SK-N-SH (cell line): ENCODE measurements around the gene CFAP97. TPM values are rescaled to one million over a fixed set of nuclear protein-coding genes. Genes with fewer than 3 reads are reported as not detected.

Experiments used
- CTCF ChIA-PET: fragments of 300-600, 350-600 bp; formaldehyde crosslinking; extraction: SDS; loops from one replicate; lab custom pipeline; 2021; lab: Yijun Ruan, JAX
- POLR2A ChIA-PET: fragments of 350-600 bp; sonication (Branson Sonifier 250); formaldehyde crosslinking; extraction: SDS; loops from one replicate; lab custom pipeline; 2020; ENCODE audit warnings: antibody characterized with exemption, inconsistent platforms; lab: Yijun Ruan, JAX
- DNase-seq: peaks from one replicate; pipeline ENCODE4 v3.0.0; 2012
- H2AFZ ChIP-seq: fragments of 200-600 bp; sonication (generic); 2 replicates; pipeline ENCODE4 v1.8.1; 2016; ENCODE audit warnings: antibody characterized with exemption, mild to moderate bottlenecking, low read depth
- H3F3A ChIP-seq: fragments of 200-600 bp; sonication (generic); replicated peaks from 2 replicates; pipeline ENCODE3; 2016; ENCODE audit warnings: antibody characterized with exemption, mild to moderate bottlenecking; ENCODE audit not compliant: insufficient read depth
- H3K27ac ChIP-seq, 2 experiments: fragments of 200-500 bp in 1 of 2; fragments of 200-600 bp in 1 of 2; sonication (Bioruptor generic) in 1 of 2; sonication (generic), shearing (Covaris generic) in 1 of 2; 2 replicates each; pipeline versions ENCODE4 v1.5.1 to v1.6.1; 2014 to 2016; ENCODE audit warnings: low read depth in 2 of 2, inconsistent platforms in 1 of 2, low read length in 1 of 2, mild to moderate bottlenecking in 1 of 2, mixed read lengths in 1 of 2
- H3K27me3 ChIP-seq: fragments of 200-600 bp; sonication (generic), shearing (Covaris generic); 2 replicates; pipeline ENCODE4 v1.6.1; 2016; ENCODE audit warnings: mixed run types; ENCODE audit not compliant: insufficient read depth
- H3K36me3 ChIP-seq, 2 experiments: fragments of 200-500 bp in 1 of 2; fragments of 200-600 bp in 1 of 2; sonication (Bioruptor generic) in 1 of 2; sonication (generic) in 1 of 2; replicated peaks in 1 of 2; 2 replicates each; pipeline versions ENCODE3 to v1.5.1; 2014 to 2016; ENCODE audit warnings: low read length in 1 of 2, mild to moderate bottlenecking in 1 of 2; ENCODE audit not compliant: insufficient read depth in 2 of 2, control insufficient read depth in 1 of 2
- H3K4me1 ChIP-seq, 2 experiments: fragments of 200-500 bp in 1 of 2; fragments of 200-600 bp in 1 of 2; sonication (Bioruptor generic) in 1 of 2; sonication (generic), shearing (Covaris generic) in 1 of 2; 2 replicates each; pipeline versions ENCODE4 v1.5.1 to v1.6.1; 2014 to 2016; ENCODE audit warnings: low read depth in 1 of 2, low read length in 1 of 2, mixed run types in 1 of 2; ENCODE audit not compliant: insufficient read depth in 2 of 2, control insufficient read depth in 1 of 2
- H3K4me2 ChIP-seq: fragments of 200-600 bp; sonication (generic), shearing (Covaris generic); 2 replicates; pipeline ENCODE4 v1.6.1; 2017; ENCODE audit warnings: mixed run types
- H3K4me3 ChIP-seq, 2 experiments: fragments of 200-500 bp in 1 of 2; fragments of 200-600 bp in 1 of 2; sonication (Bioruptor generic) in 1 of 2; sonication (generic), shearing (Covaris generic) in 1 of 2; 2 replicates each; pipeline versions ENCODE4 v1.5.1 to v1.8.1; 2014 to 2016; ENCODE audit warnings: low read depth in 2 of 2, inconsistent platforms in 1 of 2, low read length in 1 of 2, mild to moderate bottlenecking in 1 of 2, mixed read lengths in 1 of 2, moderate library complexity in 1 of 2
- H3K79me2 ChIP-seq: fragments of 200-600 bp; sonication (generic); 2 replicates; pipeline ENCODE4 v1.8.1; 2017; ENCODE audit warnings: mild to moderate bottlenecking; ENCODE audit not compliant: insufficient read depth
- H3K9ac ChIP-seq: fragments of 200-600 bp; sonication (generic); 2 replicates; pipeline ENCODE4 v1.6.1; 2017; ENCODE audit warnings: mixed run types
- H3K9me2 ChIP-seq: fragments of 200-600 bp; sonication (generic); 2 replicates; pipeline ENCODE4 v1.6.1; 2017; ENCODE audit warnings: mixed run types
- H3K9me3 ChIP-seq: fragments of 200-600 bp; sonication (generic); 2 replicates; pipeline ENCODE4 v1.6.1; 2017; ENCODE audit warnings: mixed run types, mild to moderate bottlenecking, moderate library complexity
- H4K20me1 ChIP-seq: fragments of 200-600 bp; sonication (generic); 2 replicates; pipeline ENCODE4 v1.6.1; 2017; ENCODE audit warnings: mild to moderate bottlenecking, mixed run types; ENCODE audit not compliant: insufficient read depth
- EP300 ChIP-seq, 2 experiments: IDR thresholded peaks; 2 replicates each; pipeline versions ENCODE4 v1.4.0 to v1.6.1; 2012; ENCODE audit warnings: borderline replicate concordance in 1 of 2, low read depth in 1 of 2, low read length in 1 of 2
- EZH2phosphoT487 ChIP-seq: fragments of 200-600 bp; sonication (generic); IDR thresholded peaks from 2 replicates; pipeline ENCODE4 v1.6.1; 2017; ENCODE audit warnings: low read depth, mixed run types, mild to moderate bottlenecking, antibody characterized with exemption, moderate library complexity, borderline replicate concordance
- FOSL2 ChIP-seq: IDR thresholded peaks from 2 replicates; pipeline ENCODE4 v1.4.0; 2012; ENCODE audit warnings: low read depth, mild to moderate bottlenecking, moderate library complexity, borderline replicate concordance
- FOXJ3 ChIP-seq: sonication (generic); formaldehyde crosslinking; IDR thresholded peaks from 2 replicates; pipeline ENCODE4 v1.5.1; 2020; ENCODE audit warnings: mild to moderate bottlenecking, missing genetic modification reagents
- JUND ChIP-seq: IDR thresholded peaks from 2 replicates; pipeline ENCODE4 v1.4.0; 2012
- NFIC ChIP-seq: IDR thresholded peaks from 2 replicates; pipeline ENCODE4 v1.4.0; 2012; ENCODE audit warnings: borderline replicate concordance
- NRF1 ChIP-seq: IDR thresholded peaks from 2 replicates; pipeline ENCODE4 v1.6.1; 2012; ENCODE audit warnings: low read depth, mild to moderate bottlenecking, low read length
- RCOR1 ChIP-seq: fragments of 150-350 bp; IDR thresholded peaks from 2 replicates; pipeline ENCODE4 v1.6.1; 2017; ENCODE audit warnings: antibody characterized with exemption, low read length
- RFX5 ChIP-seq: IDR thresholded peaks from 2 replicates; pipeline ENCODE4 v1.6.1; 2012; ENCODE audit warnings: mild to moderate bottlenecking, improper control_type of control experiment, low read length
- SMC3 ChIP-seq: IDR thresholded peaks from 2 replicates; pipeline ENCODE4 v1.6.1; 2012; ENCODE audit warnings: low read depth, low read length, improper control_type of control experiment
- TCF12 ChIP-seq: IDR thresholded peaks from 2 replicates; pipeline ENCODE4 v1.4.0; 2012
- YY1 ChIP-seq: IDR thresholded peaks from 2 replicates; pipeline ENCODE4 v1.4.0; 2012; ENCODE audit warnings: low read depth, mild to moderate bottlenecking
- WGBS: methylation state at CpG from one replicate; pipeline ENCODE4 v1.1.6; 2017; ENCODE audit warnings: low lambda C conversion rate; 5-methylcytosine and 5-hydroxymethylcytosine counted together
- polyA plus RNA-seq, 3 experiments: library from polyadenylated mRNA; depleted of rRNA; stranded (reverse); fragments of >200 nt; gene quantifications; 2 replicates each; pipeline ENCODE4 v1.2.3, GENCODE V29; 2012
- TF ChIP-seq, protein P1 (sequence below): IDR thresholded peaks from 2 replicates; pipeline ENCODE4 v1.6.1; 2012; ENCODE audit warnings: mild to moderate bottlenecking, low read depth, low read length, moderate library complexity
- TF ChIP-seq, protein P2 (sequence below): fragments of 200-600 bp; sonication (generic); IDR thresholded peaks from 2 replicates; pipeline ENCODE4 v1.6.1; 2017; ENCODE audit warnings: antibody characterized with exemption, mild to moderate bottlenecking, moderate library complexity
- TF ChIP-seq, protein P3 (sequence below): IDR thresholded peaks from 2 replicates; pipeline ENCODE4 v1.4.0; 2012; ENCODE audit warnings: low read depth, borderline replicate concordance
- TF ChIP-seq, protein P4 (sequence below): fragments of 150-350 bp; IDR thresholded peaks from 2 replicates; pipeline ENCODE4 v1.6.1; 2016; ENCODE audit warnings: mild to moderate bottlenecking, low read depth, low read length
- TF ChIP-seq, protein P5 (sequence below): IDR thresholded peaks from 2 replicates; pipeline ENCODE4; 2012

Gene CFAP97
- polyA plus RNA-seq, 1 of the 3 experiments (the other 2 are of a cell fraction): 10.6 TPM

DNA sequence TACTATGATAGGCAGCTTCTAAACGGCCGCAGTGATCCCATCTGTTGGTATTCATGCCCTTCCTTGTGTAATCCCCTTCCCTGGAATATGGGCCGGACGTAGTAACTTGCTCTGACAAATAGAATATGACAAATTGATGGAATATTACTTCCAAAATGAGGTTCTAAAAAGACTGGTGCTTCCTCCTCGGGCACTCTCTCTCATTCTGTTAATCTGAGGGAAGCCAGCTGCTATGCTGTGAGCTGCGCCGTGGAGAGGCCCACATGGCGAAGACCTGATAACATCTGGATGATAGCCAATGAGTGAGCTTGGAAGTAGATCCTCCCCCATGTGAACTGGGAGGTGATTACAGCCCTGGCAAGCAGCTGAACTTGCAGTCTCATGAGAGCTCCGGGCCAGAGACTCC lies 88.0 kb downstream of the CFAP97 start (continued):
- TF ChIP-seq, protein P1, sequence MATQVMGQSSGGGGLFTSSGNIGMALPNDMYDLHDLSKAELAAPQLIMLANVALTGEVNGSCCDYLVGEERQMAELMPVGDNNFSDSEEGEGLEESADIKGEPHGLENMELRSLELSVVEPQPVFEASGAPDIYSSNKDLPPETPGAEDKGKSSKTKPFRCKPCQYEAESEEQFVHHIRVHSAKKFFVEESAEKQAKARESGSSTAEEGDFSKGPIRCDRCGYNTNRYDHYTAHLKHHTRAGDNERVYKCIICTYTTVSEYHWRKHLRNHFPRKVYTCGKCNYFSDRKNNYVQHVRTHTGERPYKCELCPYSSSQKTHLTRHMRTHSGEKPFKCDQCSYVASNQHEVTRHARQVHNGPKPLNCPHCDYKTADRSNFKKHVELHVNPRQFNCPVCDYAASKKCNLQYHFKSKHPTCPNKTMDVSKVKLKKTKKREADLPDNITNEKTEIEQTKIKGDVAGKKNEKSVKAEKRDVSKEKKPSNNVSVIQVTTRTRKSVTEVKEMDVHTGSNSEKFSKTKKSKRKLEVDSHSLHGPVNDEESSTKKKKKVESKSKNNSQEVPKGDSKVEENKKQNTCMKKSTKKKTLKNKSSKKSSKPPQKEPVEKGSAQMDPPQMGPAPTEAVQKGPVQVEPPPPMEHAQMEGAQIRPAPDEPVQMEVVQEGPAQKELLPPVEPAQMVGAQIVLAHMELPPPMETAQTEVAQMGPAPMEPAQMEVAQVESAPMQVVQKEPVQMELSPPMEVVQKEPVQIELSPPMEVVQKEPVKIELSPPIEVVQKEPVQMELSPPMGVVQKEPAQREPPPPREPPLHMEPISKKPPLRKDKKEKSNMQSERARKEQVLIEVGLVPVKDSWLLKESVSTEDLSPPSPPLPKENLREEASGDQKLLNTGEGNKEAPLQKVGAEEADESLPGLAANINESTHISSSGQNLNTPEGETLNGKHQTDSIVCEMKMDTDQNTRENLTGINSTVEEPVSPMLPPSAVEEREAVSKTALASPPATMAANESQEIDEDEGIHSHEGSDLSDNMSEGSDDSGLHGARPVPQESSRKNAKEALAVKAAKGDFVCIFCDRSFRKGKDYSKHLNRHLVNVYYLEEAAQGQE: no peak
- peak; percentile 46 for TF ChIP-seq NFIC
- no peak for TF ChIP-seq RFX5
- TF ChIP-seq, protein P2, sequence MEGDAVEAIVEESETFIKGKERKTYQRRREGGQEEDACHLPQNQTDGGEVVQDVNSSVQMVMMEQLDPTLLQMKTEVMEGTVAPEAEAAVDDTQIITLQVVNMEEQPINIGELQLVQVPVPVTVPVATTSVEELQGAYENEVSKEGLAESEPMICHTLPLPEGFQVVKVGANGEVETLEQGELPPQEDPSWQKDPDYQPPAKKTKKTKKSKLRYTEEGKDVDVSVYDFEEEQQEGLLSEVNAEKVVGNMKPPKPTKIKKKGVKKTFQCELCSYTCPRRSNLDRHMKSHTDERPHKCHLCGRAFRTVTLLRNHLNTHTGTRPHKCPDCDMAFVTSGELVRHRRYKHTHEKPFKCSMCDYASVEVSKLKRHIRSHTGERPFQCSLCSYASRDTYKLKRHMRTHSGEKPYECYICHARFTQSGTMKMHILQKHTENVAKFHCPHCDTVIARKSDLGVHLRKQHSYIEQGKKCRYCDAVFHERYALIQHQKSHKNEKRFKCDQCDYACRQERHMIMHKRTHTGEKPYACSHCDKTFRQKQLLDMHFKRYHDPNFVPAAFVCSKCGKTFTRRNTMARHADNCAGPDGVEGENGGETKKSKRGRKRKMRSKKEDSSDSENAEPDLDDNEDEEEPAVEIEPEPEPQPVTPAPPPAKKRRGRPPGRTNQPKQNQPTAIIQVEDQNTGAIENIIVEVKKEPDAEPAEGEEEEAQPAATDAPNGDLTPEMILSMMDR: no peak

DNA sequence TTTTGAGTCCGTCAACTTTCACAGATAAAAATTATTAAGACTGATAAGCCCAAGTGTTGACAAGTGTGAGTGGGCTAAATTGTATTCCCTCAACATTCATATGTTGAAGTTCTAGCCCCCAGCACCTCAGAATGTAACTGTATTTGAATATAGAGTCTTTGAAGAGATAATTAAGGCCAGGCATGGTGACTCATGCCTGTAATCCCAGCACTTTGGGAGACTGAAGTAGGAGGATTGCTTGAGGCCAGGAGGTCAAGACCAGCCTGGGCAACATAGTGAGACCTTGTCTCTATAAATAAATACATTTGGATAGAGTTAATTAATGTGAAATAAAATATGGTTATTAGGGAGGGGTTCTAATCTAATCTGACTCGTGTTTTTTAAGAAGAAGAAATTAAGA lies 90.5 kb downstream of the CFAP97 start:
- Histone ChIP-seq H4K20me1 (no peaks in the 10 kb centered on the region), H3K9me2 (no peaks in the 10 kb centered on the region), H3K4me2 (peak overlapping the region; percentile 32; the same call in 1 of the 2 replicates), H3K27me3 (no peaks in the 10 kb centered on the region), H3K27ac (peak overlapping the region in 1 of 2 experiments; percentile 80; a peak in 1 of 4 replicates), H3K4me3 (no peak overlapping the region), H3K9ac (no peak overlapping the region), H3K4me1 (peaks cover 3 to 22% of the 10 kb centered on the region in 2 experiments), H3K9me3 (no peaks in the 10 kb centered on the region), H3K36me3 (no peaks in the 10 kb centered on the region), H2AFZ (no peak overlapping the region), H3F3A (peaks cover 9% of the 10 kb centered on the region), H3K79me2 (no peaks in the 10 kb centered on the region)
- WGBS: 54% methylated on average over 2 of the region's 2 CpGs
- no peak for TF ChIP-seq NRF1
- TF ChIP-seq TCF12: peak; percentile 79
- TF ChIP-seq FOSL2: peak; percentile 54; the same call in 1 of the 2 replicates
- TF ChIP-seq JUND: peak; percentile 39
- POLR2A ChIA-PET: no interaction called here
- CTCF ChIA-PET: interaction anchor here (1.2 to 1.6 kb wide), 3 partner anchors 9 to 72 kb away, joined by 3 to 5 read pairs (median 5); no protein-coding TSS in a partner anchor
- DNase-seq: no peak

DNA sequence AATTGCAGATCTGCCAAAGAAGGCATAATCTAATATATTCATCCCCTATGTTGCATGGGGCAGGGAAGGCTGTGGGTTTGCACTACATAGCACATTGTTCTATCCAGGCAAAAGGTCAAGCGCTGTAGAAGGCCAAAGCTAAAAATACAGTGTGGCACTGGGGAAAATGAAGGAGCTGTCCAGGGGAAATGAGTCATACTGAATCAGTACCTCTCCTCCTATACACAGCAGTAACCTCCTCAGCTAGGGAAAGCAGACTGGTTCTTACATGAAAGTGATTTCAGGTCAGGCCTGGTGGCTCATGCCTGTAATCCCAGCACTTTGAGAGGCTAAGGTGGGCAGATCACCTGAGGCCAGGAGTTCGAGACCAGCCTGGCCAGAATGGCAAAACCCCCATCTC lies 91.7 kb downstream of the CFAP97 start:
- H3K4me2 ChIP-seq: peak overlapping the region; percentile 32
- DNase-seq: no peak
- peak overlapping the region in 1 of 2 experiments; percentile 80; a peak in 2 of 4 replicates for H3K27ac ChIP-seq
- peaks cover 3 to 22% of the 10 kb centered on the region in 2 experiments for H3K4me1 ChIP-seq
- H3K4me3 ChIP-seq: no peak overlapping the region
- no peak overlapping the region for H2AFZ ChIP-seq
- peaks cover 9% of the 10 kb centered on the region for H3F3A ChIP-seq
- H4K20me1 ChIP-seq: no peaks in the 10 kb centered on the region
- H3K9me2 ChIP-seq: no peaks in the 10 kb centered on the region
- no peaks in the 10 kb centered on the region for H3K9me3 ChIP-seq
- no peaks in the 10 kb centered on the region for H3K27me3 ChIP-seq
- 0% methylated on average over 2 of the region's 2 CpGs for WGBS
- no peaks in the 10 kb centered on the region for H3K36me3 ChIP-seq
- CTCF ChIA-PET: interaction anchor here (0.8 to 1.2 kb wide), 5 partner anchors 10 to 71 kb away, joined by 3 to 5 read pairs (median 3); no protein-coding TSS in a partner anchor
- H3K9ac ChIP-seq: no peak overlapping the region
- H3K79me2 ChIP-seq: no peaks in the 10 kb centered on the region
- POLR2A ChIA-PET: no interaction called here
- TF ChIP-seq, protein P3, sequence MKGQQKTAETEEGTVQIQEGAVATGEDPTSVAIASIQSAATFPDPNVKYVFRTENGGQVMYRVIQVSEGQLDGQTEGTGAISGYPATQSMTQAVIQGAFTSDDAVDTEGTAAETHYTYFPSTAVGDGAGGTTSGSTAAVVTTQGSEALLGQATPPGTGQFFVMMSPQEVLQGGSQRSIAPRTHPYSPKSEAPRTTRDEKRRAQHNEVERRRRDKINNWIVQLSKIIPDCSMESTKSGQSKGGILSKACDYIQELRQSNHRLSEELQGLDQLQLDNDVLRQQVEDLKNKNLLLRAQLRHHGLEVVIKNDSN: no peak
- TF ChIP-seq SMC3: no peak
- peak; percentile 91 for TF ChIP-seq JUND
- TF ChIP-seq, protein P4, sequence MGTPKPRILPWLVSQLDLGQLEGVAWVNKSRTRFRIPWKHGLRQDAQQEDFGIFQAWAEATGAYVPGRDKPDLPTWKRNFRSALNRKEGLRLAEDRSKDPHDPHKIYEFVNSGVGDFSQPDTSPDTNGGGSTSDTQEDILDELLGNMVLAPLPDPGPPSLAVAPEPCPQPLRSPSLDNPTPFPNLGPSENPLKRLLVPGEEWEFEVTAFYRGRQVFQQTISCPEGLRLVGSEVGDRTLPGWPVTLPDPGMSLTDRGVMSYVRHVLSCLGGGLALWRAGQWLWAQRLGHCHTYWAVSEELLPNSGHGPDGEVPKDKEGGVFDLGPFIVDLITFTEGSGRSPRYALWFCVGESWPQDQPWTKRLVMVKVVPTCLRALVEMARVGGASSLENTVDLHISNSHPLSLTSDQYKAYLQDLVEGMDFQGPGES: no peak
- no peak for TF ChIP-seq EZH2phosphoT487
- TF ChIP-seq NFIC: peak; percentile 50; the same call in 1 of the 2 replicates
- TF ChIP-seq RCOR1: no peak
- no peak for TF ChIP-seq FOXJ3
- TF ChIP-seq YY1: no peak
- TF ChIP-seq EP300 (IDR thresholded peaks at IDR 0.05; ENCODE audit: borderline replicate concordance in 1 of 2, low read depth in 1 of 2, low read length in 1 of 2): peak in 1 of 2 experiments; percentile 54; a peak in 1 of 4 replicates
- TF ChIP-seq, protein P5, sequence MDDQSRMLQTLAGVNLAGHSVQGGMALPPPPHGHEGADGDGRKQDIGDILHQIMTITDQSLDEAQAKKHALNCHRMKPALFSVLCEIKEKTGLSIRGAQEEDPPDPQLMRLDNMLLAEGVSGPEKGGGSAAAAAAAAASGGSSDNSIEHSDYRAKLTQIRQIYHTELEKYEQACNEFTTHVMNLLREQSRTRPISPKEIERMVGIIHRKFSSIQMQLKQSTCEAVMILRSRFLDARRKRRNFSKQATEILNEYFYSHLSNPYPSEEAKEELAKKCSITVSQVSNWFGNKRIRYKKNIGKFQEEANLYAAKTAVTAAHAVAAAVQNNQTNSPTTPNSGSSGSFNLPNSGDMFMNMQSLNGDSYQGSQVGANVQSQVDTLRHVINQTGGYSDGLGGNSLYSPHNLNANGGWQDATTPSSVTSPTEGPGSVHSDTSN: peak; percentile 63; the same call in 1 of the 2 replicates
